A549 treated with GW870086 at 1 μM for 4 hours (cell line): ENCODE results near the gene AGAP4. TPM values are rescaled to one million over a fixed set of nuclear protein-coding genes. Genes with fewer than 3 reads are reported as not detected.

Experiments used
- total RNA-seq: library from RNA; stranded (reverse); fragments of 200-300 nt; extraction: Qiagen RNA extraction; gene quantifications from 5 replicates; pipeline ENCODE4 v1.2.3, GENCODE V29; 2022; ENCODE audit warnings: low read depth

AGAP4 gene
- total RNA-seq = 4.5 to 10.7 TPM (median 9.0 TPM) in 5 replicates

GRCh38 chr10:45847400-45847799 lies at the start of gene AGAP4:
TSS of gene AGAP4 (minus strand) at chr10:45847500. CDS start at chr10:45847347, 153 bp downstream.

Other genes with a start within 250 kb of the AGAP4 start
- 3.5 to 6.1 TPM (median 4.4 TPM) in 5 replicates for gene ZFAND4, start 174.7 kb downstream of the AGAP4 start, total RNA-seq
- 16.9 to 22.5 TPM (median 20.1 TPM) in 5 replicates for gene WASHC2C, start 120.2 kb downstream of the AGAP4 start, total RNA-seq
- gene TIMM23, start 125.0 kb upstream of the AGAP4 start, total RNA-seq = 153 to 158 TPM (median 156 TPM) in 5 replicates
- 82.0 to 99.3 TPM (median 91.1 TPM) in 5 replicates for gene NCOA4, start 183.1 kb upstream of the AGAP4 start, total RNA-seq
- 0.51 TPM in 1 of 5 replicates, not detected in the others for gene MSMB, start 198.8 kb upstream of the AGAP4 start, total RNA-seq